DMS53 treated with DMSO at 0.1 percent for 48 hours (cell line): Measurements from ENCODE around the gene KRTAP3-3.
"Not testable (repeated sequence)": the region's sequence is repeated elsewhere in the genome, so short reads cannot be mapped to it uniquely, and the experiment has no call there.

Experiments
- DNase-seq: peaks from one replicate; lab custom pipeline; 2025; ENCODE audit not compliant: unreplicated experiment; lab: John Stamatoyannopoulos, UW

KRTAP3-3 gene

DNA sequence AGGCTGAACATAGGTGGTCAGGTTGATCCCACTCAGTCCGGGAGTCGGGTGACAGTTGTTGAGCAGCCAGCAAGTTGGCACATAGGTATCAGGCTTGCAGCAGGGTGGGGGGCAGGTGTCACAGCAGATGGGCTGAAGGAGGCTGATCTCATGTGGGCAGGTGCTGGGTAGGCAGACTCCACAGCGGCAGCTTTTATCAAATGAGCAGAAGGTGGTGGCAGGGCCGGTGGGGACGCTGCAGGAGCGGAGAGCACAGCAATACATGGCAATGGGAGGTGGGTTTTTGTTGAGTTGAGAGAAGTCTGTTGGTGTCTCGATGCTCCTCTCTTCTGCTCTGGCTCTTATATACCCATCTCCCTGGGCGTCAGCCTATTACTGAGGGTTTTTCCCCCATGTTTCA, 14.8 kb upstream of the KRTAP3-3 start, which contains the start of gene KRTAP3-1:
Gene KRTAP3-1 (minus strand): TSS at position 318 of the 400 bp plus-strand sequence. CDS start 54 bp downstream, at position 264.
- peak; percentile 60 for DNase-seq

DNA sequence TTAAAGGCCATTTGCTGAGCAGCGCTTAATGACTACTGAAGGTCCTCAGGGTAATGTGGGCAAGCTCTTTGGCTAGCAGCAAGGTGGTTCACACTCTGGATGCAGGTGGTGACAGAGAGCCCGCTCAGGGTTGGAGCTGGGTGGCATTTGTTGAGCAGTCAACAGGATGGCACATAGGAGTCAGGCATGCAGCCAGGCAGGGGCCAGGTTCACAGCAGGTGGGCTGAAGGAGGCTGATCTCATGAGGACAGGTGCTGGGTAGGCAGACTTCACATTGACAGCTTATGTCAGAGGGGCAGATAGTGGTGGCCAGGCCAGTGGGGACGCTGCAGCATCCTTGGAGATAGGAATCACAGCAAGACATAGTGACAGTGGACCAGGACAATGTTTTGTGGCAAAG, 10.4 kb upstream of the KRTAP3-3 start:
- no peak for DNase-seq

DNA sequence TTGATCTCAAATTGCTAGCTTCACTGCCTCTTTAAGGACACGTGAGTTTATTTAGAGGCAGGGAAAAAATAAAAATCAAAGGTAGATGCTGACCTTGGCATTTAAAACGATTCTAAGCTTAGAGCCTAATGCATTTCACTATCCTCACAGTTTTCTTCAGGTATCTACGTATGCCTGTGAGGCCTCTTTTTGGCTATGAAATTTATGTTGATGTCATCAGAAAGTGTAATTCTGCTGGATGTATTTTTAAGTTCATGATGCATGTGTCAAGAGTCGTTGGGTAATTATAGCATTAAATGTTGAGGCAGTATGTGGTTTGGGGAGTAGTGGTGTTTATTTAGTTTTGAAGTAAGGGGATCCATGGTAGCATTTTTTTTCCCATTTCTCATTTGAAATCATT, 10.0 kb upstream of the KRTAP3-3 start:
- DNase-seq = no peak

DNA sequence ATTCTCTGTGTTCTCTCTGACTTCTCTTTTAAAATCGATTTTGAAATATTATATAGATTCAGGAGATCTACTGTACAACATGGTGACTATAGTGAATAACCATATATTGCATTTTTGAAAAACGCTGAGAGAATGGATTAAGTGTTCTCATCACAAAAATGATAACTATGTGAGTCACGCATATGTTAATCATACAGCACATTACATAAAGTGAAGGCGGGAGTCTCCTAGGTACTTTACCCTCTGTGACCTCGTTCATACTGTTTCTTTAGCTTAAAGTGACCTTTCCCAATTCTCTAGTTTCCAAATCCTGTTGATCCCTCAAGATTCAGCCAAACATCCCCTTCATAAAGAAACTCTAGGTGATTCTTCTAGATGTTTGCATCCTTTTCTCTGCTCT, 8.8 kb upstream of the KRTAP3-3 start:
- DNase-seq = no peak

- DNase-seq = no peak
These were observed 7.8 kb upstream of the KRTAP3-3 start for GRCh38 chr17:41001795-41002194.

GRCh38 chr17:40999563-40999962, 5.6 kb upstream of the KRTAP3-3 start, which contains the start of gene KRTAP3-2:
Gene KRTAP3-2, minus strand, starts transcription at chr17:40999906. Its CDS starts 53 bp downstream, at chr17:40999853.
- DNase-seq = not testable (repeated sequence)

DNA sequence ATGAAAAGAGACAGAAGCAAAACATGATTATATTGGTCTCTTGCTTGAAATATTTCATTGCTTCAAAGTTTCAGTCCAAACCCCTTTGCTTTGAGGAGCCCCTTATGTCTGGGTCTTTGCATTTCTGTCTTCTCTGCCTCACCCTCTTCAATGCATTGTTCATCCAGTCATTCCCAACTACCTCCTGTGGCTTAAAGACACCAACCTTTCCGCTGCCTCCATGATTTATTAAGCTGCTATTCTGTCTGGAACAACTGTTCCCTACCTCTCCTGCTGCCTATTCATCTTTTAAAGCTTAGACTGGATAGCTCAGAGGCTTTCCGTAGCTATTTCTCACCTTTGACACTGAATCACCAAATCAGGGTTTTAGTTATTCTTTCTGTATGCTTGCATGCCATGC, 3.4 kb upstream of the KRTAP3-3 start:
- no peak for DNase-seq

- DNase-seq = no peak
These were observed 2.9 kb upstream of the KRTAP3-3 start for GRCh38 chr17:40996829-40997228.

- no peak for DNase-seq
These were observed 1.2 kb upstream of the KRTAP3-3 start for GRCh38 chr17:40995116-40995515.

DNA sequence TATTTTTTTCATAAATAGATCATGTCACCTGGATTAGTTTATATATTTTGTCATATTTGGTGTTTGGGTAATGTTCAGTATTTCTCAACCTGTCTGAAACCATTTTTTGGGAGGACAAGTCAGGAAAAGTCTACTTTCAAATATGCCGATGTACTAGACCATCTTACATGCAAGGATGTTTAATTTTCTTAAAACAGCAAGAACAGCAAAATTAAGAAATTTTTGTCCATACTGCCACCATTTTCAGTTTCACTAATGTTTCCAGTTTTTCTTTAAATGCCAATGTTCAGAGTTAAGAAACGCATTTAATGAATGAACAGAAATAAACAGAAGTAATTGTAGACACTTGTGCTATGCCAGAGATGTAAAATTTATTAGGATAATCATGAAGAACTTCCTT, 880 bp downstream of the KRTAP3-3 start:
- no peak for DNase-seq

GRCh38 chr17:40992666-40993065, 1.3 kb downstream of the KRTAP3-3 start:
- no peak for DNase-seq

DNA sequence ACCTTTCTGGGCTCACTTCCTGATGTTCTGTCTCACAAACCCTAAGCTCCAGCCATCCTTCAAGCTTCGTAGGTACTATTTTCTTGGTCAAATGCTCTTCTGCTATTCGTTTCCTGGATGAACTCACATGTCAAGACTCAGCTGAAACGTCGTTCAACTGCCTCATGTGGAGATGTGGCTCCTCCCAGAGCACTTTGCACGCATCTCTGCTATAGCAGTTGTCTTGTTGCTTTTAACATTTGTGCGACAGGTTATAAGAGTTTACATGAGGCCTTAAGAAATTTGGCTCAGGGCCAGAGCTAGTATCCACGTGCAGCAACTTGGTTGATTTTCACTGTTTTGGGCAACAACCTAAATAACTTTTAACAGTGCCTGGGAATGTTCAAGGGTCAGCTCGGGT, 7.0 kb downstream of the KRTAP3-3 start:
- DNase-seq = no peak

DNA sequence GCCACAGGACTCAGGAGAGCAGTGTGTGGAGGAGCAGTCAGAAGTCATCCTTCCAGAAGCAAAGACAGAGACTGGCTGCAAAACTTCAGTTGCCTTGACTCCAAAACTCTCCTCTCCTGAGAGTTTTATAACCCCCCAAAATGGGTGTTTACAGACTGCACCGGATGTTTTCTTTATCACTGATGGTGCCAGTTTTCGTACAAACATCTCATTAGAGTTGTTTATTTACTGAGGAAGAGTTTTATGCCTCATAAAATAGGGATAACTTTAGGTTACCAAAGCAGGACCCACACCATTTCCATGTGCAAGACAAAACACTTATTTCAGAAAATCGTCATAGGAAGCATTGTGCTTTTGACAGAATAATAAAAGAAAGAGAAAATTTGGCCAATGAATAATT, 9.7 kb downstream of the KRTAP3-3 start, which contains the start of gene KRT40:
Gene KRT40 (minus strand): TSS at position 101 of the 400 bp plus-strand sequence. CDS start 53 bp downstream, at position 48.
- no peak for DNase-seq

- DNase-seq = no peak
These were observed 12.8 kb downstream of the KRTAP3-3 start for GRCh38 chr17:40981115-40981514.

DNA sequence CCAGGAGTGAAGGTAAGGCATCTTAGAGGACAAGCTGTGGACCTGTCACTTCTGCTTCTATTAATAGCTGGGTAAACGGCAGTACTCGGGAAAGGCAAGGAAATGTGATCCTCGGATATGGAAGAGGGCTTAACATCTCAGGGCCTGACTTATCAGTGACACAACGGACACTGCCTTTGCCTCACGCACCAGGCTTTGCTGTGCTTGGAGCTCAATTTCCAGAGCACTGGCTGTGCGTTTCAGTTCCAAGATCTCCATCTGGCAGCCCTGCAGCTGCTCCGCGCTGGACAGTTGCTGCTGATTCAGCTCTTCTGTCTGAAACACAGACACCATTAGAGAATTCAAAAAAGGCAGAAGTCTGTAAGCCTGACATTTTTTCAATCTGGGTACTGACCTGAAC, 13.4 kb downstream of the KRTAP3-3 start:
- no peak for DNase-seq

DNA sequence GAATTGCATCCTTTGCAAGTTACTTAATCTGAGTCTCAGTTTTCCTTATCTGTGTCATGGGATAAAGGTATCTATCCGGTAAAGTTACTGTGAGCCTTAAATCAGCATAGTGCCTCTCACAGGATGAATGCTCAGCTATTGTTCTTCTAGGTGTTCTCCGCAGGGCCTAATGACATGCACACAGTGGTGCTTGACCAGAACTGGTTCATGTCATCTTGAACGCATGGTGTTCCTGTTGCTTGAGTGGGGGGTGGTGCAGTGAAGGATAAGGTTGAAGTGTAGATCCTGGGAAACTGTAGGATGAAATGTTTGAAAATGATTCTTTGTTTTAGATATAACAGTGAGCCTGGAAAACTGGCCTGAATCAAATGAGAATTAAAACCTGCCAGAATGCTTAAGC, 13.8 kb downstream of the KRTAP3-3 start:
- DNase-seq = no peak

- DNase-seq = no peak
These were observed 15.3 kb downstream of the KRTAP3-3 start for GRCh38 chr17:40978575-40979151.

- DNase-seq = no peak
These were observed 18.4 kb downstream of the KRTAP3-3 start for GRCh38 chr17:40975516-40975915.

DNA sequence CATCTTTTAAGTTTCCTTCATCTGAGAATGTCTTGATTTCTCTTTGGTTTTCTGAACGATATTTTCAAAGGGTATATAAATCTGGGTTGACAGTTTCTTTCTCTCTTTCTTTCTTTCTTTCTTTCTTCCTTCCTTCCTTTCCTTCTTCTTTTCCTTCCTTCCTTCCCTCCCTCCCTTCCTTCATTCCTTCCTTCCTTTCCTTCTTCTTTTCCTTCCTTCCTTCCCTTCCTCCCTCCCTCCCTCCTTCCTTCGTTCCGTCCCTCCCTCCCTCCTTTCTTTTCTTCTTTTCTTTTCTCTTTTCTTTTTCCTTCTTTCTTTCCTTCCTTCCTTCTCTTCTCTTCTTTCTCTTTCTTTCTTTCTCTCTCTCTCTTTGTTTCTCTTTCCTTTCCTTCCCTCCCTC, 19.6 kb downstream of the KRTAP3-3 start:
- no peak for DNase-seq

DNA sequence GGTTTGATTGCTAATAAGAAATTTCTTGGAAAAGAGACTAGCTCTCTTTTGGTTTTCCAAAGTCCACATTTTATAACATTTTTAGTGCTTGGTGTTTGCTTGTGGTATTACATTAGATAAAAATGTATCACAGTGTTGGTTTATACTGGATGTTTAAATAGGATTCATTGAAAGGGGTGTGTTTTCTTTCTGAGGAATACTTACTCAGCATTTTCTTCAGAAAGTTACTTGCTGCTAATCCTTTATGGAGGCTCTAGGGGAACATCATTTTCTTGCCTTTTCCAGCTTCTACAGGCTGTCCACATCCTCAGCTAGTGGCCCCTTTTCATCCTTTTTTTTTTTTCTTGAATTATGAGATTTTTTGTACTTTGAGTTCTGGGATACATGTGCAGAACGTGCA, 26.4 kb downstream of the KRTAP3-3 start:
- no peak for DNase-seq

DNA sequence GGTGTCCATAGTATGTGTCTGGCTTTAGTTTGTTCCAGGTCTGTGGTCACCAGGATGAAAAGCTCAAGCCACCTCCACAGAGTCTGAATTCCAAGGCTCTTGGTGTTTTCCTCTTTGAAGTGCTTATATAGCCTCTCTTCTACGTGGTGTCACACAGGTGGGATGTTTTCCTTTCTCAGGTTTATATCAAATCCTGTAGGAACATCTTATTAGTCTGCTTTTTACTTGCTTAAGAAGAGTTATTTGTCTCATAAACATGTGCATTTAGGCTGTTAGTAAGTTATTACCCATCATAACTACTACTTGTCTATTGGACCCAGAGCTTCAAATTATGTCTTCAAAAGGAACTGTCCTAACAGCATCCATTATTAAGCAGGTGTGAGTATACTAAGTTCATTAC, 27.1 kb downstream of the KRTAP3-3 start, which contains the start of gene KRT39:
Gene KRT39 (minus strand): TSS at position 101 of the 400 bp plus-strand sequence. CDS start 92 bp downstream, at position 9.
- no peak for DNase-seq

DNA sequence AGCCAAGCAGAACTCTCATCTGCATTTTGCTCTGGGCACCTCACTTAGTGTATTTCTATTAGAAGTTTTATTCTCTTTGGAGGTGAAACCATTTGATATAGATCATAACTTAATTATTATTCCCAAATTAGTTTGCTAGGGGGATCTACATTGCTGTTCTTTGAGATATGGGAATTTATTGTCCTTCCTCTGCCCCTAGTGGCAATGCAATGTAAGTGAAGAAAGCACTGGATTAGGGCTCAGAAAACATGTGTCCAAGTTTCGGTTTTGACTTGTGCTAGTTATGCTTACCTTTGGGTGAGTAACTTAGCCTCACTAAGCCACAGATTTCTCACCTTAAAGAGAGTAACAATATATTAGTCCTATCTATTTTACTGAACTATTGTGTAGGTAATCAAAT, 30.1 kb downstream of the KRTAP3-3 start:
- DNase-seq = peak; percentile 5

DNA sequence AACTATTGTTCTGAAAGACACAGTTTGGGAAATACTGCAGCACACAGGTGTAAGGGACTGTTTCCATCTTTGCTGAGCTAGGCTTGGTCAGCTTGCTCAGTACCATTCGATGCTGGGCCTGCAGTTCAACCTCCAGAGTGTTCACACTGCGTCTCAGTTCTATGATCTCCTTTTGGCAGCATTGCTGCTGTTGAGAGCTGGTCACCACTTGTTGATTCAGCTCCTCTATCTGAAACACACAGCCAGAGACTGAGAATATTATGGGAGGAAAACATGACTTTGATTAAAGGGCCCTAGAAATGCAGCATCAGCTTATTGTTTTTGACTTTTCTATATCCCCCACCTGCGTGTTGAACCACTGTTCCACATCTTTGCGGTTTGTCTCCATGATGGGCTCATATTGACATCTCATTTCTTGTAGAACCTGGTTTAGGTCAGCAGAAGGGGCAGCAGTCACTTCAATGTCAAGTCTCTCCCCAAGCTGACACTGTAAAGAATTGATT, 31.9 kb downstream of the KRTAP3-3 start:
- DNase-seq = no peak
